GM21447 (cell line): ENCODE results near the gene HOXA5.

ENCODE experiments used
- ATAC-seq: cut with Tn5 transposase; IDR thresholded peaks from one replicate; pipeline ENCODE4 v1.9.1; 2021; ENCODE audit not compliant: unreplicated experiment

The HOXA5 gene

GRCh38 chr7:27149842-27150567 is 6.5 kb upstream of the HOXA5 start:
- ATAC-seq: peak; percentile 14

GRCh38 chr7:27148756-27149641 is 5.5 kb upstream of the HOXA5 start:
- ATAC-seq: no peak

- ATAC-seq: no peak
Observed at GRCh38 chr7:27148031-27148755, 4.7 kb upstream of the HOXA5 start.

- ATAC-seq: no peak
Observed at GRCh38 chr7:27147199-27148030, 3.9 kb upstream of the HOXA5 start, which contains the start of gene HOXA6. Gene HOXA6, minus strand, starts transcription at chr7:27147774. Its CDS starts 25 bp downstream, at chr7:27147749.

GRCh38 chr7:27146491-27147198 is 3.2 kb upstream of the HOXA5 start:
- ATAC-seq: no peak

- no peak for ATAC-seq
Observed at GRCh38 chr7:27145914-27146412, 2.5 kb upstream of the HOXA5 start.

- no peak for ATAC-seq
Observed at GRCh38 chr7:27145165-27145913, 1.9 kb upstream of the HOXA5 start.

- ATAC-seq: no peak
Observed at GRCh38 chr7:27144781-27145164, 1.3 kb upstream of the HOXA5 start.

GRCh38 chr7:27143950-27144780 is 684 bp upstream of the HOXA5 start:
- ATAC-seq: no peak

- no peak for ATAC-seq
Observed at GRCh38 chr7:27142580-27143022, 880 bp downstream of the HOXA5 start.

GRCh38 chr7:27141923-27142579 is 1.4 kb downstream of the HOXA5 start:
- no peak for ATAC-seq

- ATAC-seq: no peak
Observed at GRCh38 chr7:27141137-27141922, 2.2 kb downstream of the HOXA5 start.

GRCh38 chr7:27140126-27140857 is 3.2 kb downstream of the HOXA5 start:
- ATAC-seq: no peak

- ATAC-seq: no peak
Observed at GRCh38 chr7:27139334-27140125, 4.0 kb downstream of the HOXA5 start.

- no peak for ATAC-seq
Observed at GRCh38 chr7:27138985-27139333, 4.5 kb downstream of the HOXA5 start.
